SJSA1 (cell line): ENCODE data around the gene TPTE2. TPM values are rescaled to one million over a fixed set of nuclear protein-coding genes. Genes with fewer than 3 reads are reported as not detected.
"Not testable (repeated sequence)": the region's sequence is repeated elsewhere in the genome, so short reads cannot be mapped to it uniquely, and the experiment has no call there.

Source experiments
- DNase-seq, 2 experiments: peaks; one replicate each; pipeline ENCODE4 v3.0.0-alpha.2; 2015 to 2020; ENCODE audit warnings: low spot score in 2 of 2, low read depth in 1 of 2
- H3K27ac ChIP-seq: fragments of 250-450 bp; sonication (Bioruptor Pico); 2 replicates; pipeline ENCODE4 v1.5.1; 2020; ENCODE audit warnings: mild to moderate bottlenecking, moderate library complexity
- H3K27me3 ChIP-seq: fragments of 250-450 bp; sonication (Bioruptor Pico); replicated peaks from 2 replicates; pipeline ENCODE4 v1.5.1; 2020; ENCODE audit warnings: mild to moderate bottlenecking, moderate library complexity
- H3K36me3 ChIP-seq: fragments of 250-450 bp; sonication (Bioruptor Pico); 2 replicates; pipeline ENCODE4 v1.5.1; 2020; ENCODE audit warnings: mild to moderate bottlenecking
- H3K4me1 ChIP-seq: fragments of 250-450 bp; sonication (Bioruptor Pico); replicated peaks from 2 replicates; pipeline ENCODE4 v1.6.1; 2021; ENCODE audit warnings: mild to moderate bottlenecking
- H3K4me3 ChIP-seq: fragments of 250-450 bp; sonication (Bioruptor Pico); 2 replicates; pipeline ENCODE4 v1.5.1; 2020; ENCODE audit warnings: mild to moderate bottlenecking
- H3K9me3 ChIP-seq: fragments of 250-450 bp; sonication (Bioruptor Pico); replicated peaks from 2 replicates; pipeline ENCODE4 v1.5.1; 2020; ENCODE audit warnings: mild to moderate bottlenecking
- total RNA-seq: library from RNA; depleted of rRNA; stranded (reverse); fragments of >200 nt; shearing (Covaris generic); gene quantifications from 2 replicates; pipeline ENCODE4 v1.2.3, GENCODE V29; 2014

The TPTE2 gene
- total RNA-seq, 1 experiment from 2014 or later, result not detected

GRCh38 chr13:19589312-19589711 lies 28.0 kb upstream of the TPTE2 start:
- no peaks in the 10 kb centered on the region for H3K27me3 ChIP-seq
- H3K4me3 ChIP-seq, result no peak overlapping the region
- no peaks in the 10 kb centered on the region for H3K36me3 ChIP-seq
- H3K27ac ChIP-seq, result no peak overlapping the region
- H3K4me1 ChIP-seq, result no peaks in the 10 kb centered on the region
- no peak for DNase-seq
- no peaks in the 10 kb centered on the region for H3K9me3 ChIP-seq

GRCh38 chr13:19587635-19588300 lies 26.4 kb upstream of the TPTE2 start:
- Histone ChIP-seq H3K36me3 (no peaks in the 10 kb centered on the region), H3K4me1 (no peaks in the 10 kb centered on the region), H3K4me3 (no peak overlapping the region), H3K27ac (no peak overlapping the region), H3K27me3 (no peaks in the 10 kb centered on the region), H3K9me3 (no peaks in the 10 kb centered on the region)
- DNase-seq, result peak in 1 of 2 experiments; percentile 16

- Histone ChIP-seq H3K4me3 (no peak overlapping the region), H3K27ac (no peak overlapping the region), H3K4me1 (no peaks in the 10 kb centered on the region), H3K36me3 (no peaks in the 10 kb centered on the region), H3K9me3 (no peaks in the 10 kb centered on the region), H3K27me3 (no peaks in the 10 kb centered on the region)
- no peak for DNase-seq
Observed at GRCh38 chr13:19586904-19587634, 25.7 kb upstream of the TPTE2 start.

- no peaks in the 10 kb centered on the region for H3K27me3 ChIP-seq
- no peak overlapping the region for H3K27ac ChIP-seq
- no peaks in the 10 kb centered on the region for H3K4me1 ChIP-seq
Observed at GRCh38 chr13:19581675-19582074, 20.3 kb upstream of the TPTE2 start.

GRCh38 chr13:19575230-19575629 lies 13.9 kb upstream of the TPTE2 start:
- Histone ChIP-seq H3K4me3 (no peak overlapping the region), H3K9me3 (no peaks in the 10 kb centered on the region), H3K27me3 (no peaks in the 10 kb centered on the region), H3K4me1 (no peaks in the 10 kb centered on the region), H3K27ac (no peak overlapping the region), H3K36me3 (no peaks in the 10 kb centered on the region)
- DNase-seq, result no peak

More at GRCh38 chr13:19581675-19582074, 20.3 kb upstream of the TPTE2 start:
- DNase-seq, result no peak
- H3K36me3 ChIP-seq, result no peaks in the 10 kb centered on the region
- no peak overlapping the region for H3K4me3 ChIP-seq
- H3K9me3 ChIP-seq, result no peaks in the 10 kb centered on the region

GRCh38 chr13:19573120-19573716 lies 11.9 kb upstream of the TPTE2 start:
- Histone ChIP-seq H3K27ac (no peak overlapping the region), H3K36me3 (no peaks in the 10 kb centered on the region), H3K4me3 (no peak overlapping the region), H3K4me1 (no peaks in the 10 kb centered on the region), H3K27me3 (no peaks in the 10 kb centered on the region), H3K9me3 (no peaks in the 10 kb centered on the region)
- no peak for DNase-seq

GRCh38 chr13:19572280-19572679 lies 10.9 kb upstream of the TPTE2 start:
- Histone ChIP-seq H3K27me3 (no peaks in the 10 kb centered on the region), H3K9me3 (no peaks in the 10 kb centered on the region), H3K4me1 (no peaks in the 10 kb centered on the region), H3K27ac (no peak overlapping the region), H3K36me3 (no peaks in the 10 kb centered on the region), H3K4me3 (no peak overlapping the region)
- no peak for DNase-seq

GRCh38 chr13:19567820-19568534 lies 6.6 kb upstream of the TPTE2 start:
- no peaks in the 10 kb centered on the region for H3K9me3 ChIP-seq
- no peaks in the 10 kb centered on the region for H3K4me1 ChIP-seq
- no peak for DNase-seq
- H3K36me3 ChIP-seq, result no peaks in the 10 kb centered on the region
- H3K27ac ChIP-seq, result no peak overlapping the region
- no peak overlapping the region for H3K4me3 ChIP-seq
- H3K27me3 ChIP-seq, result no peaks in the 10 kb centered on the region

GRCh38 chr13:19561585-19561984 lies 253 bp upstream of the TPTE2 start:
- Histone ChIP-seq H3K4me3 (no peak overlapping the region), H3K4me1 (no peaks in the 10 kb centered on the region), H3K27ac (no peak overlapping the region), H3K27me3 (no peaks in the 10 kb centered on the region), H3K9me3 (no peaks in the 10 kb centered on the region), H3K36me3 (no peaks in the 10 kb centered on the region)
- DNase-seq, result no peak

GRCh38 chr13:19560672-19561071 lies 660 bp downstream of the TPTE2 start:
- not testable (repeated sequence) for H3K27ac ChIP-seq, H3K36me3 ChIP-seq, H3K4me1 ChIP-seq, H3K27me3 ChIP-seq, H3K4me3 ChIP-seq, H3K9me3 ChIP-seq, DNase-seq

GRCh38 chr13:19559739-19560138 lies 1.6 kb downstream of the TPTE2 start:
- H3K36me3 ChIP-seq, H3K4me1 ChIP-seq, H3K4me3 ChIP-seq, H3K27ac ChIP-seq, H3K27me3 ChIP-seq, H3K9me3 ChIP-seq, DNase-seq: not testable (repeated sequence)

- not testable (repeated sequence) for H3K4me3 ChIP-seq, H3K9me3 ChIP-seq, H3K27me3 ChIP-seq, H3K36me3 ChIP-seq, H3K4me1 ChIP-seq, H3K27ac ChIP-seq, DNase-seq
Observed at GRCh38 chr13:19557287-19557686, 4.0 kb downstream of the TPTE2 start.

GRCh38 chr13:19549245-19549644 lies 12.1 kb downstream of the TPTE2 start:
- DNase-seq, H3K4me1 ChIP-seq, H3K4me3 ChIP-seq, H3K27me3 ChIP-seq, H3K27ac ChIP-seq, H3K36me3 ChIP-seq, H3K9me3 ChIP-seq: not testable (repeated sequence)

- DNase-seq, H3K9me3 ChIP-seq, H3K4me1 ChIP-seq, H3K4me3 ChIP-seq, H3K36me3 ChIP-seq, H3K27me3 ChIP-seq, H3K27ac ChIP-seq: not testable (repeated sequence)
Observed at GRCh38 chr13:19525634-19526033, 35.7 kb downstream of the TPTE2 start.
